ENCODE data around the gene SLC25A21.

GRCh38 chr14:36950812-36951211 lies 221.6 kb downstream of the SLC25A21 start:
- no peak for TF ChIP-seq POLR2AphosphoS5 (IDR thresholded peaks at IDR 0.05)
- no peak for TF ChIP-seq CTCF (IDR thresholded peaks at IDR 0.05)
- no peak for TF ChIP-seq POLR2A (IDR thresholded peaks at IDR 0.05)
- TF ChIP-seq EP300 (IDR thresholded peaks at IDR 0.05) = no peak

Data from suprapubic skin (tissue), 4 donors.